Globus pallidus (tissue), 1 donor: ENCODE measurements around the gene EXD2.
A peak's percentile ranks its signal among the peaks of the same experiment; 100 is the strongest.
"Not testable (repeated sequence)": the region's sequence is repeated elsewhere in the genome, so short reads cannot be mapped to it uniquely, and the experiment has no call there.

ENCODE experiments used
- DNase-seq: peaks from one replicate; pipeline ENCODE4 v3.0.0-alpha.2; 2015; ENCODE audit warnings: low spot score

The EXD2 gene

DNA sequence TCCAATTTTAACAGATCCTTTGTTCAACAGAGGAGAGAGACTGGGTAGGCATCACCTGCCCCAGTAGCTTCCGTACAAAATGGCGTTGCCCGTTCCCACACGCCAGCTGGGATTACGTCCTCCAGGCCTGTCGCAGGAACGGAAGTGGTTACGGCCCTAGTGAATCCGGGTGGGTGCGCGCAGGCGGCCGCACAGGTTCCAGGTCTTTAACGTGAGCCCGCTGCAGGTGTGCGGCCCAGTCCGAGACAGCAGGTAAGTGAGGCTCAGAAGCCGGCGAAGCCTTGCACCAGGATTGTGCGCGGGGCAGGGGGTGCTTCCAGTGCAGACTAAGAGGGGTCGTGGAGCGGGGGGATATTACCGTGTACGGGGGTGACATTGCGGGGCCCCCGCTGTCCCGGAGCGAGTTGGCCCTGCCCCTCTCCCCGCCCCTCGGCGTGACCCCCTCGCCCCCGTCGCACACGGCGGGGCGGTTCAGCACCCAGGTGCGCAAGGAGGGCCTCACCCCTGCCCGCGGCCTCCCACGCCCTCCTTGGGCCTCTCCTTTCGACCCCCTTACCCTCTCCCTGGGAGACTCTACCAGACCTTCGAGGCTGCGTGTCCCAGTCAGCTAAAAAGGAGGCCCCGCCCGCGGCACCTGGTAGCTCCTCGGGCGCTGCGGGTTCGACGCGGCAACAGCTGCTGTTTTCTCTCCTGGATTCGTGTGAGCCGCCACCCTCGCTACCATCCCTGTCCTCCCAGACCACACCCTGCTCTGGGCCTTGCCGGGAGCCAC is at the start of gene EXD2:
TSS of gene EXD2 (plus strand) at position 159 of the 772 bp plus-strand sequence. CDS start 17,973 bp downstream, outside the sequence.
- DNase-seq, result peak; percentile 86

- DNase-seq, result no peak
Measured at GRCh38 chr14:69141550-69141949, 49.7 kb upstream of the EXD2 start.

DNA sequence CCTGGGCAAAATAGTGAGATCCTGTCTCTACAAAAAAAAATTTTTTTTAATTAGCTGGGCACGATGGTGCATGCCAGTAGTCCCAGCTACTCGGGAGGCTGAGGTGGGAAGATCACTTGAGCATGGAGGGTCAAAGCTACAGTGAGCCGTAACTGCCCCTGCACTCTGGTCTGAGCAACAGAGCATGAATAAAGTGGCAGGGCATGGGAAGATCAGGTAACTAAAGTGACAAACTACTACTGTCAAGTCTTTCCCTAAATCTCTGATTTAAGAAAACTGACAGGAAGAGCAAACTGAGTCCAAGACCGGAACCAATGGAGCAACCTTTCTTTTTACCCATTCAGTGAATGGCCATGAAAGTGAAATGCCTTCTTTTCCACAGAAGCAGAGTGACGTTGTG is 49.2 kb upstream of the EXD2 start:
- DNase-seq, result no peak

DNA sequence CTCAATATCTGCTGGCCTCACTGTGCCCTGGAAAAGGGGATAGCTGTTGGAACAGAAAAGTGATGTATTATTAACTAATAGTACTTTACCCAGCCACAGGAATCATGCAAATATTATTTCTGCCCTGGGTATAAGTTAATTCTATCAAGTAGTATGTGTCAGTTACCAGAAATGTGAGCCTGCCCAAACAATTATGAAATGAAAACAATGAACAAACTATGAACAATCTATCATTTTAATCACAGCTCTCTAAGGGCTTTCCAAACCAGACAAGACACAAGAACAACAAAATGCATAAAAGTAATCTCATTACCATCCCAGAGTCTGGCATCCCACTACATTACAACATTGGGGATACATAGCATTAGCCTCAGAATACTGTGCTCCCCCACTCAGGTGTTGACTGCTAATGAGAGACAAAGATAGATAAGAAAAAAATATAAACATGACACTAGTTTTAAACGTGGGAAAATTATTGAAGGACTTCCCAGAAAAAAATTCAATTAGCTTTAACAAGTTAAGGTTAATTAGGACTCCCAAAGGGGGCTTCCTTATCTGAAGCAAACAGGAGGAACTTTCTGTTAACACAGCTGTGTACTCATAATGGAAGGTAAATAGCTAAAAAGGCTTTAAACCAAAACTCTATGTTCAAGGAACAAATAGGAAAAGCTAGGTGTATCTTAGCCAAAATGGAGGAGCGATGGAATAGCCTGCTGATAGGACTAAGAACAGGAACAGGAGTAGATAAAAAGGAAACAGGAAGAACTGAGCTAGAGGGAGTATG is 41.6 kb upstream of the EXD2 start:
- DNase-seq, result no peak

DNA sequence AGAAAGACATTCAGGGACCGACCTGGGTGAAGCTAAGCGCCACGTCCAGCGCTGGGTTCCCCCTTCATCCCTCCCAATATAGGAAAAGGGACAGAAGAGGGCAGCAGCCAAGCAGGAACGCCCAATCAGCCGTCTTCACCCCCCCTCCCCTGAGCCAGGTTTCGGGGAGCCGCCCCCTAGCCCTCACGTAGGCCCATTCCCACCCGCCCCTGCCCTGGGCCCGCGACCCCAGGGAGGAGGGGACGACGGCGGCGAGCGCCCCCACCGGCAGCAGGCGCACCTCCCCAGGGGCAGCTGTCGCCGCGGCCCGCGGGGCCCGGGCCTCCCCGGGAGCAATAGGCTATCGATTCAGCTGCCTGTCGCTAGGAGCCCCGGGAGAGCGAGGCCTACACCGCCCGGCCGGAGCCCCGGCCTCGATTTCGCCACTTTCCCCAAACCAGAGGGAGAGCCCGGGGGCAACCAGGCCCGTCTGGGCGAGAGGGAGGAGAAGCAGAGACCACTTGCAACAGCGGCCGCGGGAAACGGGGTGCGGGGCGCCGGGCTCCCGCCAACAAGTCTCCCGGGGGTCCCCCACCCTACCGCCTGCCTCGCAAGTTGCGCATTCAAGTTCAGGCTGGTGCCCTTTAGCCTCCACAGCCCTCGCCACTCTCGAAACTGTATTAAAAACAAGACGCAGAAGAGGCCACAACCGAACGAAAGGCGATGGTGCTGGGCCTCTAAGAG is 39.7 kb upstream of the EXD2 start:
- peak; percentile 78 for DNase-seq

DNA sequence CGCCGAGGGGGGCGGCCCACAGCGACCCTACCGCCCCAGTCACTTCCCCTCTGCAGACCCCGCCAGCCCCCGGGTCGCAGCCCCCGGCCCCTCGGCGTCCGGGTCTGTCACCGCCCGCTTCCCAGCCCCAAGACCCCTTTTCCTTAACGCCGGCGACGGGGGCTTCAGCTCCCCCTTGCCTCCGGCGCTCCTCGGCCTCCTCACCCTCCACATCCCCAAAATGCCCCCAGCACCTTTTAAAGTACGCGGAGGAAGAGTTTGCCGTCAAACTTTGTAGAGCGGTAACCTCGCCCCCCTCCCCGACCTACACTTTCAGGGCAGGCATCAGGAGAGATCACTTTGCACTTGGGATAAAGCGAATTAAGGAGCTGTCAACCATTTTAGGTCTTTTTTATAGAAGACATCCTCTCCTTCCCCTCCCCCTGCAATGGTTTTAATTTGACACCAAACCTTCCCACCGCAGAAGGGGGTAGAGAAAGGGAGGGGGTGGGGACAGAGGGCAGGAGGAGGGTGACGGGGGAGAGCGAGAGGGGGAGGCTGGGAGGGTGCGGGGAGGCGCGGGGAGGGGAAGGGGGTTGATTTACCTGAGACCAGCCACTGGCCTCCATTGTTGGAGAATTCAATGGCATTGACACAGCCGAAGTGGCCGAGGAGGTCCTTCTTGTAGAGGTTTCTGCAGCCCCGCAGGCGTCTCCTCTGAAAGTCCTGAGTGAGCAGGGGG is 39.0 kb upstream of the EXD2 start:
- DNase-seq, result peak; percentile 15

GRCh38 chr14:69152902-69153151 is 38.5 kb upstream of the EXD2 start, which contains the start of gene DCAF5:
TSS of gene DCAF5 (minus strand) at chr14:69153119. CDS start at chr14:69152978, 141 bp downstream.
- no peak for DNase-seq

DNA sequence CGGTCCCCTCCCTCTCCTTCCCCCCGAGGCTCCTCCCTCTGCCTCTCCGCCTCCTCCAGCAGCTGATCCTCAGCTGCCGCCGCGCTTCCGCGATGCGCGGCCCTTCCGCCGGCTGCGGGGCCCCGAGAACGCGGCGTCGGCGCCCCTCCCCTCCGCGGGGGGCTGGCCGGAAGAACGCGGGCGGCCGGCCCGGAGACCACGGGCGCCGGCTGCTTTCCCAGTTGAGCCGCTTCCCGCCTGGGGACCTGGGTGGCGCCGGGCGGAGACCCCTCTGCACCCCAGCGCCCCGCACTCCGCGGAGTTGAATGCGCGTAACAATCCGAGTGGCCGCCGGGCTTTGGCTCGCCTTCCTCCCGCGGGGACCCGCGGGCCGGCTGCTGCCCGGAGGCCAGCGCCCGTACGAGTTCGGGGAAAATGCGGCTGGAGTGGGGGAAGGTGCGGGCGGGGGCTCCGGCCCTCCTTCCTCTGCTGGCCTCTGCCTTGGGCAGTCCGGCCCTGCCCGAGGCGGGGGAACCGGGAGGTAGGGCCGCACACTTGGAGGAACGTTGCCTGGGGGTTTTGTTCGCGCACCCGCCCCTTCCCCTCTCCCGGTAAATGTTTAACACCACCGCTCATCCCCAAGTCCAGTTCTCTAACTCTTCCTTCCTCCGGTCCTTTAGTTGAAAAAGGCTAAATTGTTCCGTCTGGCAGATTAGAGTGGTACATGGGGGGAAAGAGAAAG is 38.0 kb upstream of the EXD2 start:
- DNase-seq, result peak; percentile 87

DNA sequence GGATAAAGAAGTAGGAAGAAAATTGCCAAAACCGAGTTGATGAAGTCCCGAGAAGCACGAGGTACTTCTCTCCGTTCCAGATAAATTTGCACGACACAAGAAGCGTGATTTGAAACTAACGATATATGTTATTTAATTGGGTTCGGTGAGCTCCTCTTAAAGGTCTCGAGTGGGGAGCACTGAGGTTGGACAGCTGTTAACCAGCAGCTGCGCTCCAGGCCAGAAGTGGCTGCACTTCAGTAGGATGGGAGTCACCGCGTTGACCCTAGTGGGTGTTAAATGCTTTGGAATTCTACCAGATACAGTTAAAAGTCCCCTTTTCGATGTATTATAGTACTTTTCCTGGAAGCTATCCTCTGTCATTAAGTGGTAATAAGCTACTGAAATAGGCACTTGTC is 37.4 kb upstream of the EXD2 start:
- DNase-seq, result peak; percentile 33

GRCh38 chr14:69154779-69155178 is 36.5 kb upstream of the EXD2 start:
- no peak for DNase-seq

DNA sequence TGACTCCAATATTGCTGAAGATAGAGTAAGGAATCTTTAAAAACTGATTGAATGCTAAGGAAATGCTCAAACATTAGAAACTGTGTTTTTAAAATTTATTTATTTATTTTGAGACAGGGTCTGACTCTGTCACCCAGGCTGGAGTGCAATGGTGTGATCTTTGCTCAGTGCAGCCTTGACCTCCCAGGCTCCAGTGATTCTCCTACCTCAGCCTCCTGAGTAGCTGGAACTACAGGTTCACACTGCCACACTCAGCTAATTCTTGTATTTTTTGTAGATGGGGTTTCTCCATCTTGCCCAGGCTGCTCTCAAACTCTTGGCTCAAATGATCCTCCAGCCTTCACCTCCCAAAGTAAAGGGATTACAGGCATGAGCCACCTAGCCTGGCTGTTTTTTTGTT is 35.1 kb upstream of the EXD2 start:
- DNase-seq, result no peak

DNA sequence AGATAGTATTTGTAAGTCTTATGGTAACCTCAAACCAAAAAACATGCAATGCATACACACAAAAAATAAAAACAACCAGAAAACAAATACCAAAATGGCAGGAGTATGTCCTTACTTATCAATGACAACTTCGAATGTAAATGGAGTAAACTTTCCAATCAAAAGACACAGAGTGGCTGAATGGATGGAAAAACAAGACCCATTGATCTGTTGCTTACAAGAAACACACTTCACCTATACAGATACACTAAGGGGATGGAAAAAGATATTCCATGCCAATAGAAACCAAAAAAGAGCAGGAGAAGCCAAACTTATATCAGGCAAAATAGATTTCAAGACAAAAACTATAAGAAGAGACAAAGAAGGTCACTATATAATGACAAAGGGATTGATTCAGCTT is 29.7 kb upstream of the EXD2 start:
- no peak for DNase-seq

DNA sequence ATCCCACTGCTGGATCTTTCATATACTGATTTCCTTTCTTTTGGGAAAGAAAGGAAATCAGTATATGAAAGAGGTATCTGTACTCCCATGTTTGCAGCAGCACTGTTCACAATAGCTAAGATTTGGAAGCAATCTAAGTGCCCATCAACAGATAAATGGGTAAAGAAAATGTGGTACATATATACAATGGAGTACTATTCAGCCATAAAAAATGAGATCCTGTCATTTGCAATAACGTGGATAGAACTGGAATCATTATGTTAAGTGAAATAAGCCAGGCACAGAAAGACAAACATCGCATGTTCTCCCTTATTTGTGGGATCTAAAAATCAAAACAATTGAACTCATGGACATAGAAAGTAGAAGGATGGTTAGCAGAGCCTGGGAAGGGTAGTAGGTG is 25.5 kb upstream of the EXD2 start:
- not testable (repeated sequence) for DNase-seq

- DNase-seq, result no peak
Measured at GRCh38 chr14:69170839-69171238, 20.5 kb upstream of the EXD2 start.

GRCh38 chr14:69171569-69171968 is 19.7 kb upstream of the EXD2 start:
- DNase-seq, result no peak

DNA sequence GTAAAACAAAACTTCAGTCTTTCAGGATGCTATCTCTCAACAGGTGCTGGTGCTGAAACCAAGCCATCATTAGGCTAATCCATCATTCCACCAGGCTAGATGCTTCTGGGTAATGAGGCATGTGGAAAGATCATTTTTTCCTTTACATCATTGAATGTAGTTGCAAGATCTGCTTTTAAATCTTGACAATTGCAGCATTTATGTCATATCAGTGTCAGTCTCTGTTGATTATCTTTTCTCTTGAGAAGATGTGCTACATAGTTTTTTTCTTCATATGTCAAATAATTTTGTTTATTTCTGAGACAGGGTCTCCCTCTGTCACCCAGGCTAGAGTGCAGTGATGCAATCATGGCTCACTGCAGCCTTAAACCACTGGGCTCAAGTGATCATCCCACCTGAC is 16.2 kb upstream of the EXD2 start:
- DNase-seq, result no peak

DNA sequence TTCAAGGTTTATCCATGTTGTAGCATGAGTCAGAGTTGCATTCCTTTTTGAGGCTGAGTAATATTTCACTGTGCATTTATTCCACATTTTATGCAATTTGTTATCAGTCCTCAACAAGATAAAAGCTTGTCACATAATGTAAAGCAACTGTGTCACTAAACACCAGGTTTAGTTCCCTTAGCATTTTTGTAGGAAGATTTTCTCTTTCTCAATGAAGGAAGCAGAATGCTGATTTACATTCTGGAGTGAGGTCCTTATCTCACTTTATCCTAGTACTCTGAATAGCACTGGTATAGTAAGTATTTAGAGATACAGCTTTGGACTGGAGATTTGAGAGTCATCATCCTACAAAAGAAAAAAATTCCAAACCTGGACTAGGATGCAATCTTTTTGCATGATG is 9.8 kb upstream of the EXD2 start:
- DNase-seq, result no peak

DNA sequence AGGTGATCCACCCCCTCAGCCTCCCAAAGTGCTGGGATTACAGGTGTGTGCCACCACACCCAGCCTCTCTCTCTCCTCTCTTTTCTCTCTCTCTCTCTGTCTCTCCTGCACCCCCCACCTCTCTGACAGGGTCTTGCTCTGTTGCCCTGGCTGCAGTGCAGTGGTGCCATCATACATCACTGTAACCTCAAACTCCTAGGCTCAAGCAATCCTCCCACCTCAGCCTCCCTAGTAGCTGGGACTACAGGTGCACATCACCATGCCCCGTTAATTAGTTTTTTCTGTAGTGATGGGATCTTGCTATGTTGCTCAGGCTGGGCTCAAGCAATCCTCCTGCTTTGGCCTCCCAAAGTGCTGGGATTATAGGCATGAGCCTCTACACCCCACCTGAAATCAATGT is 8.7 kb upstream of the EXD2 start:
- not testable (repeated sequence) for DNase-seq

DNA sequence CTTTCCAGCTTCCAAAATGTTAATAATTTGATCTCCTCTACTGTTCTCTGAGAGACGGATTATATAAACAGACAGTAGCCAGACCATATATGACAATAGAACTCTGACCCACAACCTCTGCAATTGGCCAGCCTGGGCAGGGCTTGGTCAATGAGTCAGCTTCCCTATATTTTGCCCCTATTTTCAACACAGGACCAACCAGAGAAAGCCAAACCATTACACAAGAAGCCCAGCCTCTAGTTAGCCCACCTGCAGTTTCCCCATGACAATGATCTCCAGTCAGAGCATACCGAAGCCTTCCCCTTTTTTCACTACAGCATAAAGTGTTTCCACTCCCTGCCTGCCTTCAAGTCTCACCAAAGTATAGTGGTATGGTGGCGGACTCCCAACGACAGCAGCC is 7.6 kb upstream of the EXD2 start:
- DNase-seq, result no peak

- DNase-seq, result no peak
Measured at GRCh38 chr14:69190191-69190590, 1.1 kb upstream of the EXD2 start.

DNA sequence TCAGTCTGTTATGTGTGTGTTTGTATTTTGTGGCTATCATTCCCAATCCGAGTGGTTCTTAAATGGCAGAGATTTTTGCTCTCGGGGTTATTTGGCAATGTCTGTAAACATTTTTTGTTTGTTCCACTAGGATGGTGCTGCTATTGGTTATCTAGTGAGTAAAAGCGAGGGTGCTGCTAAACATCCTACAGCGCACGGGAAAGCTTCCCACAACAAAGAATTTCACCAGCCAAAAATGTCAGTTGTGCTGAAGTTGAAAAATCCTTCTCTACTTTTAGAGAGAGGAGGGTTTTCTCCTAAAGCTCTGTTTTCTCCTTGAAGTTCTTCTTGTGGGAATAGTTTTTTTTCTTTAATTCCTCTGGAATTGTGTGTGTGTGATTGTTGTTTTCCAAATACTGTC is 2.4 kb downstream of the EXD2 start:
- no peak for DNase-seq

GRCh38 chr14:69199786-69200185 is 8.5 kb downstream of the EXD2 start:
- DNase-seq, result no peak
